RPMI8226 (cell line): ENCODE results near the gene NFKBIZ.

Experiments used
- DNase-seq: peaks from one replicate; pipeline ENCODE4 v3.0.0-alpha.2; 2015

NFKBIZ gene

DNA sequence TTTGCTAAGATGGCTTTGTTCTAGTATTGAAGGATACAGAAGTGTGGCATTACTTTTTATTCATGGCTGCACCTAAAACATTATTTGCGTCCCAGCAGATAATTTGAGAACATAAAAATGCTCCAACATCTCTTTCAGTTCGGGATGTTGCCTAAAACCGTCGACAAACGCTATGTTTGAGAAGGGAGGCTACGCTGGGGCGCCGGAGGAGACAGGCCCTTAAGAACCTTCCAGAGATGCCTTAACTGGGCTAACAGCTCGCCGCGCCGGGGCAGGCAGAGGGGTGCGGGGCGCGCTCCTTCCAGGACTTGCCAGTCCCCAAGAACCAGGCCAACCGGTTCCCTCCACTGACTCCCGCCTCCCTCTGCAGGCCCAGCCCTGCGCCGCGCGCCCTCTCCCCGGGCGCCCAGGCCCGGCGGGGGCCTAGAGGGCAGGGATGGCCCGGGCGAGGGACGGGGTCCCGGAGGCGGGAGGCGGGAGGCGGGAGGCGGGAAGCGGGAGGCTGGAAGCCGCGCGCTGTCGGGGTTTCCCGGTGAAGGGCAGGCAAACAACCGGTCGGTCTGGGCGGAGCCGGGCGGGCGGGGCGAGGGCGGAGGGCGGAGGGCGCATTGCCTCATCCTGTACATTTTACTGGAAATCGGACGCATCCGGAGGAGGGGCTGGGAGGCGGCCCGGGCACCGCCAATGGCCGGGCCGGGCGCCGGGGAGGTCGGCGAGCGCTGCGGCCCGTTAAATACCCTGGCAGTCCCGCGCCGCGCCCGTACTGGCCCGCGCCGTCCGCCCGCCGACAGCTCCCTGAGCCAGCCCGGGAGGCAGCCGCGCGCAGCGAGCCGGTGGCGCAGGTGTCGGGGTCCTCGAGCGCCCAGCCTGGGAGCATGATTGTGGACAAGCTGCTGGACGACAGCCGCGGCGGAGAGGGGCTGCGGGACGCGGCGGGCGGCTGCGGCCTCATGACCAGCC is at the start of gene NFKBIZ:
Gene NFKBIZ, plus strand, starts transcription at position 761 of the 960 bp plus-strand sequence. Its CDS starts 115 bp downstream, at position 876.
- peak; percentile 87 for DNase-seq

- DNase-seq = no peak
Measured at GRCh38 chr3:101801174-101801573, 48.1 kb upstream of the NFKBIZ start.

DNA sequence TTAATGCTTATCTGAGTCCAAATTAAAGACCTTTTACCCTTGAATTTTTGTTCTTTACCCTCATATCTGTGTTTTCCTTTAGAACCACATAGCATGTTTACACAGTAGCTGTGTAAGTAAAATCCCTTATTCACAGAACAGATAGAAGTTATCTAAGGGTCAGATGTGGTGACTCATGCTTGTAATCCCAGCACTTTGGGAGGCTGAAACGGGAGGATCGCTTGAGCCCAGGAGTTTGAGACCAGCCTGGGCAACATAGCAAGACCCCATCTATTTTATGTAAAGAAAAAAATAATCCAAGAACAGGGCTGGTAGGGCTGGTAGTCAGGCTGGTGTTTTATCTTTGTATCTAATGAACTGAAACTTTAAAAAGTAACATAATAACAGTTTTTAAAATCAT is 47.1 kb upstream of the NFKBIZ start:
- no peak for DNase-seq

- DNase-seq = peak; percentile 82
Measured at GRCh38 chr3:101803173-101803782, 46.0 kb upstream of the NFKBIZ start.

- no peak for DNase-seq
Measured at GRCh38 chr3:101803939-101804338, 45.4 kb upstream of the NFKBIZ start.

DNA sequence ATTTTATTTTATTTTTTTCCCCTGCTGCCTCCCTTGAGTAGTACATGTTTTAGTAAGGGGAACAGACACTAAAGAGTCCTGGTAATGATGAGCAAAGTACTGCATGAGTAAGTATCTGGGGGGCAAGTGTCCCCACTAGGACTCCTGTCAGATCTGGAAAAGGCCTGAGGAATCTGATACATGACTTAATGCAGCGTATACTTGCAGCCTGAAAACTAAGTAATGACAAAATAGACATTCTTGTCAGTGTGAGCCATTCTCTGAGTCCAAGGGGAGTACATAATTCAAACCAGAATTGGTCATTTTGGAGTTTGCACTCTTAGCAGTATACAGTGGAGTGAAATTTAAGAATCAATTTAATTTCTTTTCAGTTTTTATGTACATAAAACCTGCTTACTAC is 42.8 kb upstream of the NFKBIZ start:
- DNase-seq = no peak

- no peak for DNase-seq
Measured at GRCh38 chr3:101807888-101808287, 41.4 kb upstream of the NFKBIZ start.

DNA sequence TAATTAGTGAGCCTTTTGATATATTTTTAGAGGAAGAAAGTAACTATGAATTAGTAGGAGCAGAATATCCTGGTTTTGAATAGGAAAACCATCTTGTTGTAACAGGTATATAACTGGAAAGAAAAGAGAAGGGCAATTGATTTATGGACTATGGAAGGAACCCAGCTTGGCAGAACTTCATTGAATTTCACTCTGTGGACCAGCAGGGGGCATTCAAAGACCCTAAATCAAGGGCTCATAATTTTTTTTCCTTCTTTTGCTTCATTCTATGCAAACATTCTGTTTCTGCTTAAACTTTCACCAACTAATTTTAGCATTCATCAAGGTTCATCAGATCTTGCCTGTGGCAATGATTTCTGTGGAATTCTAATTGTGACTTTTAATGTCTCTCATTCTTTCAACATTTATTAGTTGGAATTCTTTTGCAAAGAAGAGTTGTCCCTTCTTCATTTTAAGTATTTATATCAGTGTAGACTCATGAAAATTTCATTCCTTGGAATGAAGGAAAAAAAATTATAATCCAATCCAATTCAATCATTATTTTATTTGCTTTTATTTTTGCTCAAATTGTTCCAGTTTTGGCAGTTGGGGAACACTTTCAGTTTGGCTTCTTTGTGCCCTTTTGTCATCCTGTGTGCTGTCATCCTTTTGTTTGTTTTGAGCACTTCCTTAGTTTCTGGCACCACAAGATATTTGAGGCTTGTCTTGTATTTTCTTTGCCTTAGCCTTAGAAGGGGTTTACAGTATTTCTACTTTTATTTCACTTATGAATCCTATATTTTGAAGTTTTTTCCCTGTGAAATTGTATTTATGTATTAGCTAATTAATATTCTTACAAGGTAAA is 39.9 kb upstream of the NFKBIZ start:
- DNase-seq = peak; percentile 46

GRCh38 chr3:101810022-101810418 is 39.3 kb upstream of the NFKBIZ start:
- no peak for DNase-seq

GRCh38 chr3:101811875-101812274 is 37.4 kb upstream of the NFKBIZ start:
- no peak for DNase-seq

DNA sequence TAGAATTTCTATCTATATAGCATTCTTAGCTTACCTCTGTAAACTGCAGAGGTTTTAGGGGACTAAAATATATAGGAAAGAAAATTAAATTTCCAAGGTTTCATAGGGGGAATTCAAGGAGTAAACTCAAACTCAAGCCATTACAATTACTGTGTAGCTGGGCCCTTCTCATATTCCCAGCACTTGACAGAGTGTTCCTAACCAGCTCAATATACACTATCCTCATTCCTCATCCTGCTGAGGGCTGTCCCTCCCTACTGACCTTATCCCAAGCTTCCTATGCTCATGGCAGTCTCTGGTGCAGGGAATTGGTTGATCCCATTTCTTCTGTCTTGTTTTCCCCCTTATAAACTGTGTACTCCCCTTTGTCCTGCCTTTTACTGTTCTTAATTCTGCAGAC is 36.4 kb upstream of the NFKBIZ start:
- DNase-seq = no peak

GRCh38 chr3:101813817-101814440 is 35.4 kb upstream of the NFKBIZ start:
- peak; percentile 29 for DNase-seq

GRCh38 chr3:101814835-101815234 is 34.5 kb upstream of the NFKBIZ start:
- DNase-seq = no peak

DNA sequence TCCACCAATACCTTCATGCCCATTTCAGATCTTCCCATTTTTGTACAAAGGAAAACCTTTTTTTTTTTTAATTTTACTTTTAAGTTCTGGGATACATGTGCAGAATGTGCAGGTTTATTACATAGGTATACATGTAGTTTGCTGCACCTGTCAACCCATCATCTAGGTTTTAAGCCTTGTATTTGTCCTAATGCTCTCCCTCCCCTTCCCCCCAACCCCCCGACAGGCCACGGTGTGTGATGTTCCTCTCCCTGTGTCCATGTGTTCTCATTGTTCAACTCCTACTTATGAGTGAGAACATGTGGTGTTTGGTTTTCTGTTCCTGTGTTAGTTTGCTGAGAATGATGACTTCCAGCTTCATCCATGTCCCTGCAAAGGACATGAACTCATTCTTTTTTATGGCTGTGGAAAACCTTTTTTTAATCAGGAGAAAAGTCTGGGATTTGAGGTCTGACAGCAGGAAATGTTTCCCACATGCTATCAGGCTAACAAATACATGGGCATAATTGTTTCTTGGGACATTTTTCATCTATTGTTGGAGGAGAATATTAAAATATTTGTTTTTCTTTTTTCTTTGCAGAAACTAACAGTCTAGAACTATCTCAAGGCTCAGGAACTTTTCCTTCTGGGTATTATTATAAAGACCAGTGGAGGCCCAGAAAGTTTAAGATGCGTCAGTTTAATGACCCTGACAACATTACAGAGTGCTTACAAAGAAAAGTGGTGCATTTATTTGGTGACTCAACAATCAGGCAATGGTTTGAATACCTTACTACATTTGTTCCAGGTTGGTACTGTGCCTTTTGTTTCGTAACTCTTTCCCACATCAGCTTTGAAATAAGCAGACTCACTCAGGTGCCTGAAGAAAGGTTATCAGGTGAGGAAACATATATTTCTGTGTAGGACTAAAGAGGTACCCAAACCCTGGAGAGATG is 32.8 kb upstream of the NFKBIZ start:
- no peak for DNase-seq

DNA sequence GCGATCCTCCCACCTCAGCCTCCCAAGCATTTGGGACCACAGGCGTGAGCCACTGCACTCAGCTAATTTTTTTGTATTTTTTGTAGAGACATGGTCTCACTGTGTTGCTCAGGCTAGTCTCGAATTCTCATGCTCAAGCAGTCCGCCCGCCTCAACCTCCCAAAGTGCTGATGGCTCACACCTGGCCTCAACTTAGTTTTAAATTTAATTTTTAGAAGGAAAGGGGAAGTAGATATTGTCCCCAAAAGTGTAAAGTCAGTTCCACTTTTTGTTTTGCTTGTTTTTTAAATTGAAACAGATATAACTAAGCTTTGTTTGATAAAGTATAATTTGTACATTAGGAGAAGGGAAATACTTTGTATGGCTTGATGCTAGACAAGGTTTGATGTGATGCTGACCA is 31.3 kb upstream of the NFKBIZ start:
- DNase-seq = no peak

- no peak for DNase-seq
Measured at GRCh38 chr3:101819649-101820206, 29.6 kb upstream of the NFKBIZ start.

GRCh38 chr3:101821503-101821902 is 27.8 kb upstream of the NFKBIZ start:
- no peak for DNase-seq

DNA sequence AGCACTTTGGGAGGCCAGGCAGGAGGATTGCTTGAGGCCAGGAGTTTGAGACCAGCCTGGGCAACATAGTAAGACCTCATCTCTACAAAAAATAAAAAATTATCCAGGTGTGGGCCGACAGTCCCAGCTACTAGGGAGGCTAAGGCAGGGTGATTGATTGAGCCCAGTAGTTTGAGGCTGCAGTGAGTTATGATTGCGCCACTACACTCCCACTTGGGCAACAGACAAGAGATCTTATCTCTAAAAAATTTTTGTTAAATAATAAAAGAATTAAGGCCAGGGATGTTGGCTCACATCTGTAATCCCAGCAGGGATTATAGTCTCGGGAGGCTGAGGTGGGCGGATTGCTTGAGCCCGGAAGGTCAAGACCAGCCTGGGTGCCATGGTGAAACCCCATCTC is 25.8 kb upstream of the NFKBIZ start:
- no peak for DNase-seq

- no peak for DNase-seq
Measured at GRCh38 chr3:101824702-101825101, 24.6 kb upstream of the NFKBIZ start.

GRCh38 chr3:101825904-101826445 is 23.3 kb upstream of the NFKBIZ start:
- DNase-seq = no peak
